D341Med (cell line): ENCODE data around the gene CEP350.

Experiments used
- DNase-seq: peaks from one replicate; pipeline ENCODE4 v3.0.0; 2012; ENCODE audit warnings: low spot score

The CEP350 gene

DNA sequence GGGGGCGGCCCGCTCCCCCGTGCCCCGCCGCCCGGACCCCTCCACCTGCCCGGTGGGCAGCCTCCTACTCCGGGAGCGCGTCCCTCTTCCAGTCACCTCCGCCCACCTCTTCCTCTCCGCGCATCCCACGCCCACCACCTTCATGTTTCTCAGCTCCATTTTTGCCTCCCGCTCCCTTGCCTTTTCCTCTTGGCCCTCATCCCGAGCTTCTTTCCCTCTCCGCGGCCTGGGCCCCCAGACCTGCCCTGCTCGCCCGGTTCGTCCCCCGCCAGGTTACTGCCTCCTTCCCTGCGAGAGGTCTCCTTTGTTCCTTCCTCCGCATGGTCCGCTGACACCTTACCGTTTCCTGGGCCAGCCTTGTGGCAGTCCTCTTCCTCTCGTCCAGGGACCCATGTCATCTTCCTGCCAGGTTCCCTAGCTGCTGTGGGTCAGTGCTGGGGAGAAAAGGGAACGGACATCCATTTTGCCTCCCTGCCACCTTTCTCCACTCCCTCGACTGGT, 200.6 kb downstream of the CEP350 start:
- no peak for DNase-seq

DNA sequence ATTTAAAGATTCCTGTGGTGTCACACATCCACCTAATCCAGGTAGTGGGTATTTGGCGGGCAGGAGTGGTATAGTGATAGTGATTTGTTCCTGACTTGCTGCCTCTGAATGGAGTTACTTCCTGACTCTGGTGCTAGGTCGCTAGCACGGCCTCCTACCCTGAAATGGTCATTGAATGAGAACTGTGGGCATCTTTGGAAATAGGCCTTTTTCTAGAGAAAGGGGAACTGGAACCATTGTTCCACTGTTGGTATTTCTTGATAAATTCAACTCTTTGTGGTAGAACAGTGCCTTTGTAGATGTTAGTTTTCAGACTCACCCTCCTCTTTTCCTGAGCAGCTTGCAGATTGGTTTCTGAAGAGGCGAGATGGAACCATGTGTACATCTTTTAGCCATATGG, 201.6 kb downstream of the CEP350 start:
- no peak for DNase-seq

DNA sequence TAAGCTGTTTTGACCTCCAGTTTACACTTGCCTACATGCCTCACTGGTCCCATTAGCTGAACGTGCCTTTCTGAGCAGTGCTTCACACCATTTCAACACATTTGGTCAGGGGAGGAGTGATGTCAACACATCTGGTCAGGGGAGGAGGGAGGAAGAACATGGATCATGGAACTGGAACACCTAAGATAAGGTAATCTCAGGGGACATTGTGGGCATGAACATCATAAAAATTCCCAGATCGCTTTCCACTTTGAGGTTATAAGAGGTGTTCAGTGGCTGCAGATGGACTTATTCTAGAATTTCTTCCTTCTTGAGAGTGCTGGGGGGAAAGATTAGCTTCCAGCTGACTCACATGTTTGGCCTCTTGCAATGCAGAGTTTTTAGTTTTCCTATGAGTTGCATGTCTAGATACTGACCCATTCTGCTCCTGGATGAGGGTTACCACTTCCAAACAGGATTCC, 202.1 kb downstream of the CEP350 start:
- DNase-seq, result no peak

DNA sequence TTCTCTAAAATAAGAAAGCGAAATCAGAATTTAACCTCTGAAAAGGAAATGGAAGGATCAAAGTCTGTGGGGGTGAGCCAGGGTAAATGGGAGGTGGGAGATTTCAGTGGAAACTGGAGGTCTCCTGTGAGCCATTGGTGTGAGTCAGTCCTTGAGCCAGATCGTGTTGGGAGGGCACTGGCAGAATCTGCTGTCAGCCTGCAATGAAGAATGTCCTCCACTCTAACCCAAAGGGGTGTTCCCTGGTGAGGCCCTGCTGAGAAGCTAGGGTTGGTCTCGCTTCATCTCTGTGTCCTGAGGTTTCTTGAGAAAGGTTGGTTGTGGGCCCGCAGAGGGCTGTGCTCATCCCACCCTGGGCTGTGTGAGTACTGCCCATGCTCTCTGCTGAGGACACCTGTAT, 202.5 kb downstream of the CEP350 start:
- DNase-seq, result no peak

DNA sequence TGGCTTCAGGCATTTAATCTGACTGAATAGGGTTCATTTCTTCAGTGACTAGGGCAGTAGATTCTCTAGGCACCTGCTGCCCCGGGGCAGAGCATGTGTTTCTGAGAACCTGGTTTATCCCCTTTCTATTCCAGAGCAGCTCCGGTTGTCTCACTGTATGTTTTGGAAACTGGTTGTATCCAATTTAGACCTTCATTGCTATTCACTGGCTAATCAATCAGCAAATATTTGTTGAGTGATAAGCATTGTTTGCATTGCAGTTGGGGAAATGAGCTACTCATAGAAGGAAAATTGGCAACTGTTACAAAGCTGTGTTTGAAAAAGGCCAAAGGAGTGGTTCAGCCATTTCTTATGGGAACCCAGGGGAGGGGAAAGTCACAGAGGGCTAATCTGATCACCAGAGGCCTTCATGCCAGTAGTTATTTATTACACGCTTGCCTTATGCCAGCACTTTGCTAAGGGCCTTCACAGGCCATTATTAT, 203.0 kb downstream of the CEP350 start:
- no peak for DNase-seq

DNA sequence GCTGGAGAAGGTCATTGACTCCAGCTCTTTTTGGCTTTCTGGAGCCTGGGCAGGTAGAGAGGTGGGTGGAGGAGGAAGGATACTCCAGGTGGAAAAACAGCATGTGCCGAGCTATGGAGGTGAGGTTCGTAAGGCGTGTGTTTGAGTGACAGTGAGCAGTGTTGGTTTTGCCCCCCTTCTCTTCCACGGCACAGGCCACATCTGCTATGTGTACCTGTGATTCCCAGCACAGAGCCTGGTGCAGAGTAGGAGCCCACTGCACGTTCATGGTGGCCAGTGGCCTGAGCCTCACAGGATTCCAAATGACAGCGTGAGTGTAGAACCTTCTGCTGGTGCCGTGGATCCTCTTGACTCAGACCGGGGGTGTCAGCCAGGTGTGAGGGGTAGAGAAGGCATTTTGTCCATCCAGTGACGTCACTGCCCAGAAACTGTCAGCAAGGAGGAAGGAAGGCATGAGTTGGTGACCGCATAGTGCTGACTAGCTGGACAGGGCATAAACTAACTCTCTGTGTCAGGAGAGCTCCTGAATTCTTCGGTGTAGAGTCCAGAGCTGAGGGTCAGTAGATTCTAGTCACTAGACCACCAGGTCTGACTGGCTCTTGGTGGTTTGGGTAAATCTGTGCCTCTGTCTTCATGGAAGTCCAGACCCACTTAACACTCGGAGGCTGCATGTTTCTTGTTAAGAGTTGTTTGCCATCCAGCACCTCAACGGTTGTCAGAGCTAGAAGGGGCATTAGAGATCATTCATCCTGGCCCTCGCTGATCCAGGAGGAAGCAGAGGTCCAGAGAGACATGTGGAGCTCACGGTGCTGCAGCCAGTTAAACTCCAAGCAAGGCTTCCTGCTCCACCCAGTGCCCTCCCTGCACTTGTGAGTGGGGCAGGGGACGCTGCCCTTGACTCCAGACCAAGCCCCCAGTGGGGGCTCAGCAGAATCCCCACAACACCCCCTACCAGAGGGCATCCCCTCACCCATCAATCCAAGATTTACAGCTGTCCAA, 203.8 kb downstream of the CEP350 start:
- DNase-seq, result no peak

DNA sequence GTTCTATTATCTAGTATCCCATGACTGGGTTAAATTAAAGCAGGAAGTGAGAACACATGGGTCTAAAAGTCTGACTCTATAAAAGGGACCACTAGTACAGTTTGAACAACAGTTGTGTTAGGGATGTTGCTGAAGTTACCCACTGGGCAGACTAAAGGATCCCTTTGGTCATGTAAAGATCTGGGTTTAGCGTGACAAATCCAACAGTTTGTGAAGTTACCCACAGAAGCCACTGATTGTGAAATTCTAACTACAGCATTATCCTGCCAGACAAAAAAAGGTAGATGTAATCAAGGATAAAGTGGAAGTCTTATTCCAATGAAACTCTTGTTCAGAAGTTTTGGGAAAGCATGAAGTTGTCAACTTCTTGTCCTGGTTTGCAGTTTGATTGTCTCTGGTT, 205.7 kb downstream of the CEP350 start:
- DNase-seq, result no peak

DNA sequence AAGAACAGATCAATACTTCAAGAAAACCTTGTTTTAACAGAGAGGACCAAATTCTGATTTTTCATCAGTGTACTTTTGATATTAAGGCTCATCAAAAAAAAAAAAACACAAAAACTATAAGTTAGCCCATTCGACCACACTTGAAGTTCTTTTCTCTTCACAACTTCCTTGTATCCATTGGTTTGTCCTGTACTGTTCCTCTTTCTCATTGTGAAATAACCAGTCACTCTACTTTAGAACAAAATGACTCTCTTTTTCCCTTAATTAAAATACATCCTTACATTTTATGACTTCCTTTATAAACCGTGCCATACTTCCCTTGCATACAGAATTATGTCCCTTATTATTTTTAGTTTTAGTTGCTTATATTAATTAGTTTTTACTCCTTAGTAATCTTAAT, 208.4 kb downstream of the CEP350 start:
- no peak for DNase-seq
